MM.1S (cell line): ENCODE measurements around the gene OR1I1.

Experiments used
- DNase-seq: peaks from one replicate; pipeline ENCODE4 v3.0.0-alpha.2; 2015
- H2AFZ ChIP-seq: fragments of 300-600 bp; sonication (generic); 2 replicates; pipeline ENCODE4 v1.6.0; 2016; ENCODE audit warnings: antibody characterized with exemption, low read length
- H3F3A ChIP-seq: fragments of 300-600 bp; sonication (generic); 2 replicates; pipeline ENCODE4 v1.6.1; 2016; ENCODE audit warnings: mild to moderate bottlenecking, antibody characterized with exemption, low read length, moderate library complexity, mixed read lengths; ENCODE audit not compliant: insufficient read depth
- H3K27ac ChIP-seq: fragments of 300-600 bp; sonication (generic); 2 replicates; pipeline ENCODE4 v1.5.1; 2016; ENCODE audit warnings: mild to moderate bottlenecking, low read length
- H3K27me3 ChIP-seq: fragments of 300-600 bp; sonication (generic); replicated peaks from 2 replicates; pipeline ENCODE4 v1.6.0; 2016; ENCODE audit warnings: low read length; ENCODE audit not compliant: insufficient read depth
- H3K36me3 ChIP-seq: fragments of 300-600 bp; sonication (generic); replicated peaks from 2 replicates; pipeline ENCODE4 v1.6.1; 2016; ENCODE audit warnings: mild to moderate bottlenecking, low read length, mixed read lengths; ENCODE audit not compliant: insufficient read depth
- H3K4me1 ChIP-seq: fragments of 300-600 bp; sonication (generic); 2 replicates; pipeline ENCODE4 v1.6.1; 2016; ENCODE audit warnings: low read length, mixed read lengths
- H3K4me2 ChIP-seq: fragments of 300-600 bp; sonication (generic); 2 replicates; pipeline ENCODE4 v1.6.0; 2016; ENCODE audit warnings: low read depth, low read length
- H3K4me3 ChIP-seq: fragments of 300-600 bp; sonication (generic); 2 replicates; pipeline ENCODE4 v1.5.1; 2016; ENCODE audit warnings: low read length, mixed read lengths
- H3K79me2 ChIP-seq: fragments of 300-600 bp; sonication (generic); 2 replicates; pipeline ENCODE4 v1.6.1; 2016; ENCODE audit warnings: mixed run types, low read length, mixed read lengths
- H3K9ac ChIP-seq: fragments of 300-600 bp; sonication (generic); 2 replicates; pipeline ENCODE4 v1.6.1; 2016; ENCODE audit warnings: low read length, mixed read lengths
- H3K9me2 ChIP-seq: fragments of 300-600 bp; sonication (generic); replicated peaks from 2 replicates; pipeline ENCODE4 v1.6.1; 2016; ENCODE audit warnings: mild to moderate bottlenecking, low read length, mixed read lengths; ENCODE audit not compliant: insufficient read depth
- H3K9me3 ChIP-seq: fragments of 300-600 bp; sonication (generic); replicated peaks from 2 replicates; pipeline ENCODE4 v1.6.1; 2016; ENCODE audit warnings: mild to moderate bottlenecking, low read length, mixed read lengths; ENCODE audit not compliant: insufficient read depth
- H4K20me1 ChIP-seq: fragments of 300-600 bp; sonication (generic); 2 replicates; pipeline ENCODE4 v1.6.1; 2016; ENCODE audit warnings: mild to moderate bottlenecking, low read length, moderate library complexity, mixed read lengths; ENCODE audit not compliant: insufficient read depth
- EZH2 ChIP-seq: fragments of 300-600 bp; sonication (generic); optimal IDR thresholded peaks from 2 replicates; pipeline ENCODE3; 2017; ENCODE audit warnings: low read depth, mild to moderate bottlenecking, antibody characterized with exemption, low read length, mixed read lengths
- EZH2phosphoT487 ChIP-seq: fragments of 300-600 bp; sonication (generic); IDR thresholded peaks from 2 replicates; pipeline ENCODE4 v1.6.1; 2018; ENCODE audit warnings: antibody characterized with exemption, low read length
- TF ChIP-seq, protein P1 (sequence below): fragments of 300-600 bp; sonication (generic); IDR thresholded peaks from 2 replicates; pipeline ENCODE4 v1.5.1; 2016; ENCODE audit warnings: antibody characterized with exemption, low read length, mixed read lengths

OR1I1 gene

GRCh38 chr19:15118248-15118647, 36.2 kb downstream of the OR1I1 start:
- no peaks in the 10 kb centered on the region for H3K36me3 ChIP-seq
- H4K20me1 ChIP-seq, result no peaks in the 10 kb centered on the region
- H3K4me2 ChIP-seq, result no peak overlapping the region
- no peaks in the 10 kb centered on the region for H3K27me3 ChIP-seq
- no peak for DNase-seq
- no peak overlapping the region for H3K4me3 ChIP-seq
- no peaks in the 10 kb centered on the region for H3F3A ChIP-seq
- H3K9ac ChIP-seq, result no peak overlapping the region
- H3K9me2 ChIP-seq, result no peaks in the 10 kb centered on the region
- H2AFZ ChIP-seq, result no peak overlapping the region
- peaks cover 1% of the 10 kb centered on the region; the same call in 1 of the 2 replicates for H3K79me2 ChIP-seq
- H3K27ac ChIP-seq, result no peak overlapping the region
- no peaks in the 10 kb centered on the region for H3K4me1 ChIP-seq
- H3K9me3 ChIP-seq, result no peaks in the 10 kb centered on the region
- TF ChIP-seq, protein P1, sequence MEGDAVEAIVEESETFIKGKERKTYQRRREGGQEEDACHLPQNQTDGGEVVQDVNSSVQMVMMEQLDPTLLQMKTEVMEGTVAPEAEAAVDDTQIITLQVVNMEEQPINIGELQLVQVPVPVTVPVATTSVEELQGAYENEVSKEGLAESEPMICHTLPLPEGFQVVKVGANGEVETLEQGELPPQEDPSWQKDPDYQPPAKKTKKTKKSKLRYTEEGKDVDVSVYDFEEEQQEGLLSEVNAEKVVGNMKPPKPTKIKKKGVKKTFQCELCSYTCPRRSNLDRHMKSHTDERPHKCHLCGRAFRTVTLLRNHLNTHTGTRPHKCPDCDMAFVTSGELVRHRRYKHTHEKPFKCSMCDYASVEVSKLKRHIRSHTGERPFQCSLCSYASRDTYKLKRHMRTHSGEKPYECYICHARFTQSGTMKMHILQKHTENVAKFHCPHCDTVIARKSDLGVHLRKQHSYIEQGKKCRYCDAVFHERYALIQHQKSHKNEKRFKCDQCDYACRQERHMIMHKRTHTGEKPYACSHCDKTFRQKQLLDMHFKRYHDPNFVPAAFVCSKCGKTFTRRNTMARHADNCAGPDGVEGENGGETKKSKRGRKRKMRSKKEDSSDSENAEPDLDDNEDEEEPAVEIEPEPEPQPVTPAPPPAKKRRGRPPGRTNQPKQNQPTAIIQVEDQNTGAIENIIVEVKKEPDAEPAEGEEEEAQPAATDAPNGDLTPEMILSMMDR, result no peak
- TF ChIP-seq EZH2phosphoT487 (no peak), EZH2 (no peak)

DNA sequence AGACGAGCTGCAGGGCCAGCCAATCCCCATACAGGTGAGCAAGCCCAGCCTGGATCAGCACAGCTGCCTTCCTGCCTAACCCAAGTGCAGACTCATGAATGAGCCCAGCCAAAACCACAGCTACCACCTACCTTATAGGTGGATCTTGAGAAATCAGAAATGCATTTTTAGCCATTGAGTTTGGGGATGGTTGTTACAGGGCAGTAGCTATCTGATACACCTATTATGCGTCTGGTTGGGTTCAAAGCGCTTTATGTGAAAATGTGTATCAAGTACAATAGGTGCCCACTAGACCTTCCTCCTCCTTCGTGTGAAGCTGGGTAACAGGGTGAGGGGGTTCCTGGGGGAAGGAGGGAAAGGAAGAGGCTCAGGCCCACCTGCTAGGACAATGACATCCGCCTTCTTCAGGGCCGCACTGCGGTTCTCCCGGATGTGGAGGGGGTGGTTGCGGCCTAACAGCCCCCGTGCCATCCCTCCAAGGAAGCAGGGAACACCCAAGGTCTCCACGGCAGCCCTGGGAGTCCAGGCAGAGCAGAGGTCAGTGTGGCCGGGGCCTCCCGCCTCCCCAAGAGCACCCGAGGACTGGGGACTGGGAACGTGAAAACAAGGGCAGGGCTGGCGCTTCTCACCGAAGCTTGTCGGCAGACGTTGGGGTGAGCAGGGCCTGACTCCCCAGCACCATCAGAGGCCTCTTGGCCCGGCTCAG, 36.9 kb downstream of the OR1I1 start:
- no peak overlapping the region for H2AFZ ChIP-seq

DNA sequence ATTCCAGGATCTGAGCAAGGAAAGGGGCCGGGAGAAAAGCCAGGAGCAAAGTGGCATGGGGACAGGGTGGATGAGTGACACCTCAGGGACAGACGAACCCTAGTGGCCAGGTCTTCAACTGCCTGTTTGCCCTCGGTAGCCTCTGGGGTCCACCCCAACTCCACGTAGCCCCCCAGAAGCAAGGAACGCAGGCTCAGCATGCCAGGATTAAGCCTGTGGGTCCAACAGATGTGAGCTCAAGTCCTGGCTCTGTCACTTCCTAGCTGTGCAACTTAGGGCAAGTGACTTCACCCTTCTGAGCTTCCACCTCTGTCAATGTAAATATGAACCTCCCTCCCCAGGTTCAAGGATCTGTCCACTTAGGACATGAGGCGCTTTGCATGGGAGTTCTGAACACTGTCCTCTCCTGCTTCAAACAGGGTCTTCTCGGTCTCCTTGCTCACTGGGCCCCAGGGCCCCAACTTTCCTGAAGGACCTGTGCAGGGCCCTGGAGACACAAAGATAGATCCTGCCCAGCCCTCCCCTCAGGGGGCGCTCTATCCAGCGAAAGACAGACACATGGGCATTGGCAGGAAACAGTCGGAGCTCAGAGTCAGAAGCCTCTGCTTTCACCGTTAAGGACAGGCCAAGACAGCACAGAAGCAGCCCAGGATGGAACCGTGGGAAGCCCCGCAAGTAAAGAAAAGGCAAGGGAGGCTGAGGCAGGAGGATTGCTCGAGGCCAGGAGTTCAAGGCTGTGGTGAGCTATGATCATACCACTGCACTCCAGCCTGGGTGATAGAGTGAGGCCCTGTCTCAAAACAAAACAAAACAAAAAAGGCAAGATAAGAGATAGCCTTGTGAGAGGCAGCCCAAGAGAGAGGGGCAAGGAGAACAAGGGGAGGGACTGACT, 38.4 kb downstream of the OR1I1 start:
- H3K9ac ChIP-seq, result no peak overlapping the region
- TF ChIP-seq EZH2phosphoT487 (no peak), EZH2 (no peak)
- TF ChIP-seq, protein P1, result no peak
- no peaks in the 10 kb centered on the region for H3K27me3 ChIP-seq
- no peaks in the 10 kb centered on the region for H3K4me1 ChIP-seq
- H2AFZ ChIP-seq, result no peak overlapping the region
- no peaks in the 10 kb centered on the region for H4K20me1 ChIP-seq
- no peaks in the 10 kb centered on the region for H3K36me3 ChIP-seq
- DNase-seq, result no peak
- no peak overlapping the region for H3K4me2 ChIP-seq
- no peaks in the 10 kb centered on the region for H3K9me2 ChIP-seq
- no peak overlapping the region for H3K4me3 ChIP-seq
- H3K79me2 ChIP-seq, result peaks cover 17% of the 10 kb centered on the region
- no peaks in the 10 kb centered on the region for H3F3A ChIP-seq
- no peak overlapping the region for H3K27ac ChIP-seq
- no peaks in the 10 kb centered on the region for H3K9me3 ChIP-seq

More for the DNA sequence above, 36.9 kb downstream of the OR1I1 start:
- no peaks in the 10 kb centered on the region for H4K20me1 ChIP-seq
- no peaks in the 10 kb centered on the region for H3K36me3 ChIP-seq
- TF ChIP-seq, protein P1, result no peak
- TF ChIP-seq EZH2, result no peak
- no peak for TF ChIP-seq EZH2phosphoT487
- no peak overlapping the region for H3K4me3 ChIP-seq
- no peaks in the 10 kb centered on the region for H3K4me1 ChIP-seq
- H3K4me2 ChIP-seq, result no peak overlapping the region
- no peak overlapping the region for H3K9ac ChIP-seq
- no peaks in the 10 kb centered on the region for H3K9me2 ChIP-seq
- no peak for DNase-seq
- H3K27ac ChIP-seq, result no peak overlapping the region
- peaks cover 8% of the 10 kb centered on the region for H3K79me2 ChIP-seq
- H3K9me3 ChIP-seq, result no peaks in the 10 kb centered on the region
- no peaks in the 10 kb centered on the region for H3F3A ChIP-seq
- H3K27me3 ChIP-seq, result no peaks in the 10 kb centered on the region
